SU-DHL-6 (cell line): ENCODE data around the gene ALPK3.

ENCODE experiments used
- CTCF ChIP-seq: fragments of 200-600 bp; sonication (generic); IDR thresholded peaks from one replicate; pipeline ENCODE4 v1.5.1; 2017; ENCODE audit warnings: antibody characterized with exemption, mild to moderate bottlenecking, low read length, moderate library complexity; ENCODE audit not compliant: insufficient read depth, poor library complexity, severe bottlenecking
- EZH2phosphoT487 ChIP-seq: fragments of 200-600 bp; sonication (generic), shearing (Covaris generic); conservative IDR thresholded peaks from 2 replicates; pipeline ENCODE4 v1.6.1; 2018; ENCODE audit warnings: mild to moderate bottlenecking, antibody characterized with exemption, low read length, moderate library complexity, mixed read lengths

- TF ChIP-seq CTCF (no peak), EZH2phosphoT487 (no peak)
Observed at GRCh38 chr15:84799511-84800187, 17.5 kb upstream of the ALPK3 start.
